Panc1 (cell line): ENCODE data around the gene AGAP1. TPM values are rescaled to one million over a fixed set of nuclear protein-coding genes. Genes with fewer than 3 reads are reported as not detected.

ENCODE experiments used
- ATAC-seq: fragments of 200-7000 bp; cut with Tn5 transposase; 2 replicates; pipeline ENCODE4 v1.9.1; 2020; ENCODE audit warnings: mild to moderate bottlenecking, moderate library complexity
- BruUV-seq: library from RNA; stranded (reverse); fragments of 400-500 nt; replicated peaks from 2 replicates; lab custom pipeline; 2021; lab: Mats Ljungman, UMichigan
- CTCF ChIA-PET: fragments of 300-600 bp; sonication (Branson Sonifier 250); formaldehyde crosslinking; loops from one replicate; lab custom pipeline; 2022; ENCODE audit warnings: antibody characterized with exemption; lab: Charles Lee
- POLR2A ChIA-PET: fragments of 300-600 bp; sonication (Branson Sonifier 250); formaldehyde crosslinking; loops from one replicate; lab custom pipeline; 2022; ENCODE audit warnings: antibody characterized with exemption; lab: Charles Lee
- DNase-seq: peaks from one replicate; pipeline ENCODE4 v3.0.0-alpha.2; 2010; ENCODE audit warnings: low read depth, low spot score
- H3K27ac ChIP-seq: 2 replicates; pipeline ENCODE4 v1.5.1; 2011; ENCODE audit warnings: mild to moderate bottlenecking, low read length, inconsistent platforms
- H3K27me3 ChIP-seq: fragments of 200-500 bp; sonication (Bioruptor generic); 2 replicates; pipeline ENCODE4 v1.6.0; 2014; ENCODE audit warnings: low read length, inconsistent platforms; ENCODE audit not compliant: control insufficient read depth, insufficient read depth
- H3K36me3 ChIP-seq: fragments of 200-500 bp; sonication (Bioruptor generic); 2 replicates; pipeline ENCODE4 v1.5.1; 2014; ENCODE audit warnings: inconsistent platforms, mild to moderate bottlenecking, low read length, moderate library complexity; ENCODE audit not compliant: control insufficient read depth, insufficient read depth
- H3K4me1 ChIP-seq: 2 replicates; pipeline ENCODE4 v1.5.1; 2011; ENCODE audit warnings: inconsistent platforms, mild to moderate bottlenecking, low read length, moderate library complexity; ENCODE audit not compliant: control insufficient read depth, insufficient read depth
- H3K4me3 ChIP-seq, 2 experiments: 2 replicates each; pipeline ENCODE4 v1.5.1; 2011 to 2012; ENCODE audit warnings: low read depth in 2 of 2, low read length in 2 of 2, mild to moderate bottlenecking in 2 of 2, inconsistent platforms in 1 of 2, moderate library complexity in 1 of 2
- H3K9me3 ChIP-seq: fragments of 200-500 bp; sonication (Bioruptor generic); 2 replicates; pipeline ENCODE4 v1.5.1; 2014; ENCODE audit warnings: low read depth, mild to moderate bottlenecking, inconsistent platforms, low read length, moderate library complexity; ENCODE audit not compliant: control insufficient read depth, insufficient read depth
- POLR2AphosphoS5 ChIP-seq: IDR thresholded peaks from 2 replicates; pipeline ENCODE4 v1.6.1; 2012; ENCODE audit warnings: mild to moderate bottlenecking, low read depth, low read length, moderate library complexity
- SIN3A ChIP-seq: IDR thresholded peaks from 2 replicates; pipeline ENCODE4 v1.6.1; 2012; ENCODE audit warnings: low read depth, mild to moderate bottlenecking, low read length, moderate library complexity, borderline replicate concordance; ENCODE audit not compliant: insufficient read depth
- TCF7L2 ChIP-seq: IDR thresholded peaks from 2 replicates; pipeline ENCODE4 v1.6.1; 2011; ENCODE audit warnings: mild to moderate bottlenecking, low read depth, low read length, inconsistent platforms
- in situ Hi-C: cut with HindIII; loops from 2 replicates; pipeline ENCODE4 v1.10.0; 2016; ENCODE audit warnings: low sequenced_read_pairs, low pct_unique_long_range_greater_than_20kb
- intact Hi-C: fragments of 100-400 bp; cut with micrococcal nuclease; formaldehyde crosslinking; loops from one replicate; pipeline ENCODE4 v1.10.0; 2022; ENCODE audit not compliant: unreplicated experiment
- total RNA-seq: library from RNA; stranded (reverse); gene quantifications from one replicate; pipeline ENCODE4 v1.2.1, GENCODE V29; 2021; ENCODE audit not compliant: unreplicated experiment
- TF ChIP-seq, protein P1 (sequence below), 2 experiments: IDR thresholded peaks; 2 replicates each; pipeline ENCODE4 v1.6.1; 2011 to 2012; ENCODE audit warnings: low read depth in 2 of 2, control low read depth in 1 of 2, low read length in 1 of 2, mild to moderate bottlenecking in 1 of 2, moderate library complexity in 1 of 2; ENCODE audit not compliant: insufficient read depth in 1 of 2
- TF ChIP-seq, protein P2 (sequence below): fragments of 450-650 bp; IDR thresholded peaks from 2 replicates; pipeline ENCODE4 v1.5.1; 2017; ENCODE audit warnings: mild to moderate bottlenecking

Gene AGAP1
- total RNA-seq, 1 experiment from 2014 or later = 38.9 TPM

DNA sequence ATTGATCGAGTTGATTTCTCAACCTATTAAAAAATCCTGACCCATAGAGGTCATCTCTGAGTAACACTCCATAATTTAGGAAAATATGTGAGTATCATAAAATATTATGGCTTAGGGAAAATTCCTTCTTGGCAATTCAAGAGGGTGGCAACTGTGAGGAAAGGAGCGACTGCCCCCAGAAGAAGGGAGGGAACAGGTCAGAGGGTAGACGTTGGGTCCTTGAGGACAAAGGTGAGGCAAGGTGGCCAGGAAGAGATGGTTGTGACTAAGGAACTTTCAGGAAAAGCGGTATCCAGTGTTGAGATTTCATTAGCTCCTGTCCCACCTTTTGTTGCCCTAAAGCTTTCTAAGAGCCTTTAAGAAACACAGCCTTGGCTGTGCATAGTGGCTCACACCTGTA is 10.5 kb upstream of the AGAP1 start:
- in situ Hi-C loops (no loop called here), intact Hi-C loops (no loop called here)
- Histone ChIP-seq H3K4me1 (no peaks in the 10 kb centered on the region), H3K27ac (no peak overlapping the region), H3K4me3 (no peak overlapping the region), H3K36me3 (no peaks in the 10 kb centered on the region), H3K9me3 (no peaks in the 10 kb centered on the region), H3K27me3 (no peaks in the 10 kb centered on the region)
- POLR2A ChIA-PET = interaction anchor here (0.6 kb wide), 1 partner anchor 191 kb away, joined by 3 read pairs; no protein-coding TSS in a partner anchor
- BruUV-seq = no TSS peak
- DNase-seq = no peak
- TF ChIP-seq SIN3A (no peak), TCF7L2 (no peak)
- TF ChIP-seq, protein P1, sequence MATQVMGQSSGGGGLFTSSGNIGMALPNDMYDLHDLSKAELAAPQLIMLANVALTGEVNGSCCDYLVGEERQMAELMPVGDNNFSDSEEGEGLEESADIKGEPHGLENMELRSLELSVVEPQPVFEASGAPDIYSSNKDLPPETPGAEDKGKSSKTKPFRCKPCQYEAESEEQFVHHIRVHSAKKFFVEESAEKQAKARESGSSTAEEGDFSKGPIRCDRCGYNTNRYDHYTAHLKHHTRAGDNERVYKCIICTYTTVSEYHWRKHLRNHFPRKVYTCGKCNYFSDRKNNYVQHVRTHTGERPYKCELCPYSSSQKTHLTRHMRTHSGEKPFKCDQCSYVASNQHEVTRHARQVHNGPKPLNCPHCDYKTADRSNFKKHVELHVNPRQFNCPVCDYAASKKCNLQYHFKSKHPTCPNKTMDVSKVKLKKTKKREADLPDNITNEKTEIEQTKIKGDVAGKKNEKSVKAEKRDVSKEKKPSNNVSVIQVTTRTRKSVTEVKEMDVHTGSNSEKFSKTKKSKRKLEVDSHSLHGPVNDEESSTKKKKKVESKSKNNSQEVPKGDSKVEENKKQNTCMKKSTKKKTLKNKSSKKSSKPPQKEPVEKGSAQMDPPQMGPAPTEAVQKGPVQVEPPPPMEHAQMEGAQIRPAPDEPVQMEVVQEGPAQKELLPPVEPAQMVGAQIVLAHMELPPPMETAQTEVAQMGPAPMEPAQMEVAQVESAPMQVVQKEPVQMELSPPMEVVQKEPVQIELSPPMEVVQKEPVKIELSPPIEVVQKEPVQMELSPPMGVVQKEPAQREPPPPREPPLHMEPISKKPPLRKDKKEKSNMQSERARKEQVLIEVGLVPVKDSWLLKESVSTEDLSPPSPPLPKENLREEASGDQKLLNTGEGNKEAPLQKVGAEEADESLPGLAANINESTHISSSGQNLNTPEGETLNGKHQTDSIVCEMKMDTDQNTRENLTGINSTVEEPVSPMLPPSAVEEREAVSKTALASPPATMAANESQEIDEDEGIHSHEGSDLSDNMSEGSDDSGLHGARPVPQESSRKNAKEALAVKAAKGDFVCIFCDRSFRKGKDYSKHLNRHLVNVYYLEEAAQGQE (IDR thresholded peaks at IDR 0.05; ENCODE audit: insufficient read depth in 1 of 2, low read depth in 2 of 2, low read length in 1 of 2) = no peak
- TF ChIP-seq, protein P2, sequence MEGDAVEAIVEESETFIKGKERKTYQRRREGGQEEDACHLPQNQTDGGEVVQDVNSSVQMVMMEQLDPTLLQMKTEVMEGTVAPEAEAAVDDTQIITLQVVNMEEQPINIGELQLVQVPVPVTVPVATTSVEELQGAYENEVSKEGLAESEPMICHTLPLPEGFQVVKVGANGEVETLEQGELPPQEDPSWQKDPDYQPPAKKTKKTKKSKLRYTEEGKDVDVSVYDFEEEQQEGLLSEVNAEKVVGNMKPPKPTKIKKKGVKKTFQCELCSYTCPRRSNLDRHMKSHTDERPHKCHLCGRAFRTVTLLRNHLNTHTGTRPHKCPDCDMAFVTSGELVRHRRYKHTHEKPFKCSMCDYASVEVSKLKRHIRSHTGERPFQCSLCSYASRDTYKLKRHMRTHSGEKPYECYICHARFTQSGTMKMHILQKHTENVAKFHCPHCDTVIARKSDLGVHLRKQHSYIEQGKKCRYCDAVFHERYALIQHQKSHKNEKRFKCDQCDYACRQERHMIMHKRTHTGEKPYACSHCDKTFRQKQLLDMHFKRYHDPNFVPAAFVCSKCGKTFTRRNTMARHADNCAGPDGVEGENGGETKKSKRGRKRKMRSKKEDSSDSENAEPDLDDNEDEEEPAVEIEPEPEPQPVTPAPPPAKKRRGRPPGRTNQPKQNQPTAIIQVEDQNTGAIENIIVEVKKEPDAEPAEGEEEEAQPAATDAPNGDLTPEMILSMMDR = no peak
- CTCF ChIA-PET = no interaction called here
- ATAC-seq = no peak

DNA sequence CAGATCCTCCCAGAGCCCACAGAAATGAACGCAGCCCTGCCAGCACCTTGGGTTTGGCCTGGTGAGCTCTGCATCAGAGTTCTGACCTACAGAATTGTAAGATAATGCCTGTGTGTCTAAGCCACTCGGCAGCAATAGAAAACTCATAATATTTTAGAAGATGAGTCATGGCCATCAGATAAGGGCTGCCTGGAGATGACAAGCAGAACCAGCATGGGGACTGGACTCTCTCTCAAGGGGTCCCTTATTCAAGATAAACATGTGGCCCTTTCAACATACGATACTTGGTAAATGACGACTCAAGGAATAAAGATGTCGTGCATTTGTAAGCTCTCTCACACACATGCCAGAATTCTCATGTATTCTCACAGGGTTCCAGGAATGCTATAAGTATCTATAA is 8.5 kb upstream of the AGAP1 start:
- no peaks in the 10 kb centered on the region for H3K36me3 ChIP-seq
- H3K4me1 ChIP-seq = no peaks in the 10 kb centered on the region
- ChIA-PET CTCF (interaction anchor here (0.9 kb wide), 1 partner anchor 11 kb away, joined by 3 read pairs; no protein-coding TSS in a partner anchor), POLR2A (interaction anchor here (0.6 kb wide), 1 partner anchor 19 kb away, joined by 3 read pairs; no protein-coding TSS in a partner anchor)
- intact Hi-C loops (no loop called here), in situ Hi-C loops (no loop called here)
- H3K27ac ChIP-seq = no peak overlapping the region
- no peaks in the 10 kb centered on the region for H3K9me3 ChIP-seq
- DNase-seq (no peak), ATAC-seq (no peak)
- TF ChIP-seq, protein P2 = no peak
- TF ChIP-seq POLR2AphosphoS5 = no peak
- no peak for TF ChIP-seq TCF7L2
- TF ChIP-seq, protein P1 (IDR thresholded peaks at IDR 0.05; ENCODE audit: insufficient read depth in 1 of 2, low read depth in 2 of 2, low read length in 1 of 2) = no peak
- no peak for TF ChIP-seq SIN3A
- H3K27me3 ChIP-seq = no peaks in the 10 kb centered on the region
- BruUV-seq = no TSS peak
- no peak overlapping the region for H3K4me3 ChIP-seq
